ENCODE results near the gene KIFAP3. TPM values are rescaled to one million over a fixed set of nuclear protein-coding genes. Genes with fewer than 3 reads are reported as not detected.

KIFAP3 gene
- total RNA-seq, 2 experiments from 2014 or later = 20.1 to 21.7 TPM

GRCh38 chr1:169906938-169907337, 167.6 kb downstream of the KIFAP3 start:
- no peak for DNase-seq
- ChIA-PET CTCF (no interaction called here), POLR2A (interaction anchor here (0.6 to 2.5 kb wide), 2 partner anchors 14 to 19 kb away, joined by 4 to 20 read pairs; partner anchors contain the start of gene SCYL3)

GRCh38 chr1:169904834-169905233, 169.7 kb downstream of the KIFAP3 start:
- CTCF ChIA-PET = no interaction called here
- Mint-ChIP-seq H3K4me3 (no peak overlapping the region), H3K36me3 (ENCODE audit: low read depth) (peaks cover 2% of the 10 kb centered on the region), H3K27ac (no peak overlapping the region), H3K9me3 (ENCODE audit: insufficient read depth) (no peaks in the 10 kb centered on the region), H3K4me1 (ENCODE audit: low read depth) (peaks cover 30% of the 10 kb centered on the region), H3K27me3 (ENCODE audit: low read depth) (peaks cover 11% of the 10 kb centered on the region)
- DNase-seq = no peak
- POLR2A ChIA-PET = no interaction called here
- no peak for ATAC-seq

More at GRCh38 chr1:169906938-169907337, 167.6 kb downstream of the KIFAP3 start:
- no peak overlapping the region for H3K27ac Mint-ChIP-seq
- peaks cover 34% of the 10 kb centered on the region for H3K4me1 Mint-ChIP-seq (ENCODE audit: low read depth)
- H3K27me3 Mint-ChIP-seq (ENCODE audit: low read depth) = peaks cover 2% of the 10 kb centered on the region
- no peak overlapping the region for H3K4me3 Mint-ChIP-seq
- no peak for ATAC-seq
- no peaks in the 10 kb centered on the region for H3K9me3 Mint-ChIP-seq (ENCODE audit: insufficient read depth)
- peaks cover 2% of the 10 kb centered on the region for H3K36me3 Mint-ChIP-seq (ENCODE audit: low read depth)

- ATAC-seq = no peak
- POLR2A ChIA-PET = interaction anchor here (2.5 kb wide), 1 partner anchor 9 kb away, joined by 16 read pairs; the partner anchor contains the start of gene SCYL3
- no peak overlapping the region for H3K27ac Mint-ChIP-seq
These were observed 171.7 kb downstream of the KIFAP3 start for GRCh38 chr1:169902751-169903150.

GRCh38 chr1:169901115-169901514, 173.4 kb downstream of the KIFAP3 start:
- ATAC-seq = no peak
- H3K9me3 Mint-ChIP-seq (ENCODE audit: insufficient read depth) = no peaks in the 10 kb centered on the region
- no peak for DNase-seq
- ChIA-PET CTCF (no interaction called here), POLR2A (interaction anchor here (2.5 kb wide), 1 partner anchor 8 kb away, joined by 16 read pairs; the partner anchor contains the start of gene SCYL3)
- H3K27ac Mint-ChIP-seq = no peak overlapping the region
- H3K36me3 Mint-ChIP-seq (ENCODE audit: low read depth) = peaks cover 2% of the 10 kb centered on the region
- H3K4me1 Mint-ChIP-seq (ENCODE audit: low read depth) = peaks cover 13% of the 10 kb centered on the region
- no peak overlapping the region for H3K4me3 Mint-ChIP-seq
- peaks cover 37% of the 10 kb centered on the region for H3K27me3 Mint-ChIP-seq (ENCODE audit: low read depth)

More at GRCh38 chr1:169902751-169903150, 171.7 kb downstream of the KIFAP3 start:
- no peak overlapping the region for H3K4me3 Mint-ChIP-seq
- no peaks in the 10 kb centered on the region for H3K9me3 Mint-ChIP-seq (ENCODE audit: insufficient read depth)
- CTCF ChIA-PET = interaction anchor here (0.7 to 2.0 kb wide), 2 partner anchors 9 to 26 kb away, joined by 3 to 9 read pairs; partner anchors contain the start of gene SCYL3
- peaks cover 23% of the 10 kb centered on the region for H3K27me3 Mint-ChIP-seq (ENCODE audit: low read depth)
- peaks cover 14% of the 10 kb centered on the region for H3K4me1 Mint-ChIP-seq (ENCODE audit: low read depth)
- DNase-seq = no peak
- peaks cover 2% of the 10 kb centered on the region for H3K36me3 Mint-ChIP-seq (ENCODE audit: low read depth)

- ATAC-seq (no peak), DNase-seq (no peak)
- H3K4me3 Mint-ChIP-seq = no peak overlapping the region
- H3K27me3 Mint-ChIP-seq (ENCODE audit: low read depth) = peaks cover 38% of the 10 kb centered on the region
- H3K27ac Mint-ChIP-seq = no peak overlapping the region
- H3K36me3 Mint-ChIP-seq (ENCODE audit: low read depth) = peaks cover 2% of the 10 kb centered on the region
- no peaks in the 10 kb centered on the region for H3K9me3 Mint-ChIP-seq (ENCODE audit: insufficient read depth)
- peaks cover 13% of the 10 kb centered on the region for H3K4me1 Mint-ChIP-seq (ENCODE audit: low read depth)
- ChIA-PET CTCF (no interaction called here), POLR2A (no interaction called here)
These were observed 173.9 kb downstream of the KIFAP3 start for GRCh38 chr1:169900571-169900970.

GRCh38 chr1:169899519-169900217, 174.8 kb downstream of the KIFAP3 start:
- H3K27ac Mint-ChIP-seq = no peak overlapping the region
- H3K4me1 Mint-ChIP-seq (ENCODE audit: low read depth) = peaks cover 17% of the 10 kb centered on the region
- no peaks in the 10 kb centered on the region for H3K36me3 Mint-ChIP-seq (ENCODE audit: low read depth)
- ChIA-PET CTCF (interaction anchor here (1.2 kb wide), 1 partner anchor 9 kb away, joined by 4 read pairs; no protein-coding TSS in a partner anchor), POLR2A (no interaction called here)
- H3K4me3 Mint-ChIP-seq = no peak overlapping the region
- ATAC-seq = no peak
- peaks cover 38% of the 10 kb centered on the region for H3K27me3 Mint-ChIP-seq (ENCODE audit: low read depth)
- DNase-seq = no peak
- H3K9me3 Mint-ChIP-seq (ENCODE audit: insufficient read depth) = no peaks in the 10 kb centered on the region

- no peaks in the 10 kb centered on the region for H3K9me3 Mint-ChIP-seq (ENCODE audit: insufficient read depth)
- H3K36me3 Mint-ChIP-seq (ENCODE audit: low read depth) = peaks cover 6% of the 10 kb centered on the region
- DNase-seq = no peak
- ATAC-seq = no peak
- peaks cover 31% of the 10 kb centered on the region for H3K27me3 Mint-ChIP-seq (ENCODE audit: low read depth)
- H3K4me1 Mint-ChIP-seq (ENCODE audit: low read depth) = peaks cover 25% of the 10 kb centered on the region
- POLR2A ChIA-PET = no interaction called here
- H3K4me3 Mint-ChIP-seq = no peak overlapping the region
- CTCF ChIA-PET = interaction anchor here (1.8 kb wide), 1 partner anchor 33 kb away, joined by 4 read pairs; no protein-coding TSS in a partner anchor
- no peak overlapping the region for H3K27ac Mint-ChIP-seq
These were observed 178.5 kb downstream of the KIFAP3 start for GRCh38 chr1:169896013-169896412.

- DNase-seq (peak; percentile 26), ATAC-seq (no peak)
- H3K36me3 Mint-ChIP-seq (ENCODE audit: low read depth) = peaks cover 13% of the 10 kb centered on the region
- ChIA-PET POLR2A (interaction anchor here (0.6 to 3.2 kb wide), 9 partner anchors 8 to 639 kb away, joined by 3 to 26 read pairs (median 4); partner anchors contain the start of gene METTL18), CTCF (interaction anchor here (1.2 to 4.0 kb wide), 5 partner anchors 8 to 1419 kb away, joined by 3 to 21 read pairs (median 4); partner anchors contain the start of genes FMO4 and METTL18)
- H3K4me1 Mint-ChIP-seq (ENCODE audit: low read depth) = peaks cover 38% of the 10 kb centered on the region
- no peaks in the 10 kb centered on the region for H3K9me3 Mint-ChIP-seq (ENCODE audit: insufficient read depth)
- H3K27me3 Mint-ChIP-seq (ENCODE audit: low read depth) = peaks cover 27% of the 10 kb centered on the region
- H3K4me3 Mint-ChIP-seq = peak overlapping the region; percentile 85
- peak overlapping the region; percentile 99 for H3K27ac Mint-ChIP-seq
These were observed 179.9 kb downstream of the KIFAP3 start for GRCh38 chr1:169894424-169895145.

- ATAC-seq = peak; percentile 89
- Mint-ChIP-seq H3K4me1 (ENCODE audit: low read depth) (peaks cover 43% of the 10 kb centered on the region), H3K4me3 (peak within 1 kb of the TSS; percentile 85), H3K36me3 (ENCODE audit: low read depth) (peaks cover 17% of the 10 kb centered on the region), H3K9me3 (ENCODE audit: insufficient read depth) (no peaks in the 10 kb centered on the region), H3K27me3 (ENCODE audit: low read depth) (peaks cover 23% of the 10 kb centered on the region), H3K27ac (peak within 1 kb of the TSS; percentile 99)
- ChIA-PET POLR2A (interaction anchor here (0.5 to 3.2 kb wide), 17 partner anchors 9 to 1591 kb away, joined by 3 to 26 read pairs (median 4); partner anchors contain the start of genes BLZF1, GORAB, KIFAP3 and METTL18), CTCF (interaction anchor here (1.2 to 4.0 kb wide), 6 partner anchors 9 to 1420 kb away, joined by 3 to 21 read pairs (median 4); partner anchors contain the start of genes FMO4 and METTL18)
- DNase-seq = peak; percentile 94
These were observed 180.7 kb downstream of the KIFAP3 start, which contains the start of gene SCYL3 for GRCh38 chr1:169893645-169894423. TSS of gene SCYL3 (minus strand) at chr1:169893896. CDS start at chr1:169888840, 5,056 bp downstream.

GRCh38 chr1:169892927-169893644, 181.4 kb downstream of the KIFAP3 start:
- Mint-ChIP-seq H3K4me1 (ENCODE audit: low read depth) (peaks cover 49% of the 10 kb centered on the region), H3K4me3 (peak overlapping the region; percentile 85), H3K9me3 (ENCODE audit: insufficient read depth) (no peaks in the 10 kb centered on the region), H3K27me3 (ENCODE audit: low read depth) (peaks cover 18% of the 10 kb centered on the region), H3K27ac (peak overlapping the region; percentile 84), H3K36me3 (ENCODE audit: low read depth) (peaks cover 23% of the 10 kb centered on the region)
- ATAC-seq (peak; percentile 5), DNase-seq (no peak)
- ChIA-PET CTCF (interaction anchor here (1.2 to 4.0 kb wide), 4 partner anchors 10 to 1421 kb away, joined by 3 to 21 read pairs (median 6); partner anchors contain the start of genes FMO4 and METTL18), POLR2A (interaction anchor here (0.5 to 3.2 kb wide), 18 partner anchors 9 to 1592 kb away, joined by 3 to 26 read pairs (median 4); partner anchors contain the start of genes BLZF1, GORAB, KIFAP3 and METTL18)

Measured in activated CD8-positive, alpha-beta T cell treated with anti-CD3 and anti-CD28 coated beads, Interleukin-2, amount 10 ng/mL, durations not matched to agents 7 days and 5 days (primary cell).